SK-N-SH treated with all-trans-retinoic acid at 6 μM for 48 hours (cell line): ENCODE measurements around the gene NUTM2D.
"Not testable (repeated sequence)": the region's sequence is repeated elsewhere in the genome, so short reads cannot be mapped to it uniquely, and the experiment has no call there.

Experiments
- ARNTL ChIP-seq: fragments of 450-650 bp; formaldehyde crosslinking; IDR thresholded peaks from 2 replicates; pipeline ENCODE4 v1.5.0; 2020; ENCODE audit warnings: low read depth, mild to moderate bottlenecking, moderate library complexity, borderline replicate concordance
- CREB5 ChIP-seq: fragments of 250-450 bp; sonication (Bioruptor Pico); IDR thresholded peaks from 2 replicates; pipeline ENCODE4 v1.5.1; 2020; ENCODE audit warnings: low read depth, mild to moderate bottlenecking, moderate library complexity
- OSR1 ChIP-seq: fragments of 250-450 bp; sonication (Bioruptor Pico); IDR thresholded peaks from 2 replicates; pipeline ENCODE4 v1.8.0; 2022; ENCODE audit warnings: moderate library complexity, mild to moderate bottlenecking, inconsistent platforms
- POU6F1 ChIP-seq: fragments of 250-450 bp; sonication (Bioruptor Pico); IDR thresholded peaks from 2 replicates; pipeline ENCODE4 v1.8.0; 2021; ENCODE audit warnings: low read depth, mild to moderate bottlenecking, moderate library complexity, borderline replicate concordance
- TCF4 ChIP-seq: fragments of 250-450 bp; sonication (Bioruptor Pico); IDR thresholded peaks from 2 replicates; pipeline ENCODE4 v1.8.0; 2021; ENCODE audit warnings: mild to moderate bottlenecking, moderate library complexity, borderline replicate concordance
- ZNF8 ChIP-seq: fragments of 450-650 bp; formaldehyde crosslinking; IDR thresholded peaks from 2 replicates; pipeline ENCODE4 v1.5.0; 2020; ENCODE audit warnings: mild to moderate bottlenecking, moderate library complexity
- TF ChIP-seq, protein P1 (sequence below): fragments of 250-450 bp; sonication (Bioruptor Pico); IDR thresholded peaks from 2 replicates; pipeline ENCODE4 v1.5.1; 2021; ENCODE audit warnings: mild to moderate bottlenecking, moderate library complexity
- TF ChIP-seq, protein P2 (sequence below): fragments of 250-450 bp; sonication (Bioruptor Pico); IDR thresholded peaks from 2 replicates; pipeline ENCODE4 v1.8.0; 2020; ENCODE audit warnings: mild to moderate bottlenecking, moderate library complexity, borderline replicate concordance

DNA sequence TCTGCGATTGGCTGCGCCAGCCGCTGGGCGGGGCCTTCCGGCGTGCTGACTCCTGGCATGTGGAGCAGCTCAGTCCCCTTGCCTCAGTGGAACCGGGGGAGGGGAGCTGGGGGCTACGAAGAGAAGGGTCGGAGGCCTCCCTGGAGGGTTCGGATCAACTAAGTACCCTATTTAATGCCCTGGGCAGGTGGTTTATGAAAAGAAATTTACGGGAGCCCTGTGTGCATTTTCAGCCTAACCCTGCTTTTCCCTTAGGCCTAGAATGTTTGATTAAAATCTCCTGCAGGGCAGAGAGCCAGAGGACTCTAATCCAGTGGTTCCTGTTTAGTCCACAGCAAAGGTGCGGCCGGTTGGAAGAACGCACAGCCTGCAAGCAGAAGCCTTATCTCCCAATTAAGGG is 33.8 kb downstream of the NUTM2D start:
- not testable (repeated sequence) for TF ChIP-seq POU6F1 (CRISPR knock-in tag); CREB5 (CRISPR knock-in tag); OSR1 (CRISPR knock-in tag); ARNTL (CRISPR knock-in tag); TCF4; ZNF8 (CRISPR knock-in tag)
- TF ChIP-seq, protein P1, sequence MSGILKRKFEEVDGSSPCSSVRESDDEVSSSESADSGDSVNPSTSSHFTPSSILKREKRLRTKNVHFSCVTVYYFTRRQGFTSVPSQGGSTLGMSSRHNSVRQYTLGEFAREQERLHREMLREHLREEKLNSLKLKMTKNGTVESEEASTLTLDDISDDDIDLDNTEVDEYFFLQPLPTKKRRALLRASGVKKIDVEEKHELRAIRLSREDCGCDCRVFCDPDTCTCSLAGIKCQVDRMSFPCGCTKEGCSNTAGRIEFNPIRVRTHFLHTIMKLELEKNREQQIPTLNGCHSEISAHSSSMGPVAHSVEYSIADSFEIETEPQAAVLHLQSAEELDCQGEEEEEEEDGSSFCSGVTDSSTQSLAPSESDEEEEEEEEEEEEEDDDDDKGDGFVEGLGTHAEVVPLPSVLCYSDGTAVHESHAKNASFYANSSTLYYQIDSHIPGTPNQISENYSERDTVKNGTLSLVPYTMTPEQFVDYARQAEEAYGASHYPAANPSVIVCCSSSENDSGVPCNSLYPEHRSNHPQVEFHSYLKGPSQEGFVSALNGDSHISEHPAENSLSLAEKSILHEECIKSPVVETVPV (CRISPR knock-in tag): not testable (repeated sequence)
- TF ChIP-seq, protein P2, sequence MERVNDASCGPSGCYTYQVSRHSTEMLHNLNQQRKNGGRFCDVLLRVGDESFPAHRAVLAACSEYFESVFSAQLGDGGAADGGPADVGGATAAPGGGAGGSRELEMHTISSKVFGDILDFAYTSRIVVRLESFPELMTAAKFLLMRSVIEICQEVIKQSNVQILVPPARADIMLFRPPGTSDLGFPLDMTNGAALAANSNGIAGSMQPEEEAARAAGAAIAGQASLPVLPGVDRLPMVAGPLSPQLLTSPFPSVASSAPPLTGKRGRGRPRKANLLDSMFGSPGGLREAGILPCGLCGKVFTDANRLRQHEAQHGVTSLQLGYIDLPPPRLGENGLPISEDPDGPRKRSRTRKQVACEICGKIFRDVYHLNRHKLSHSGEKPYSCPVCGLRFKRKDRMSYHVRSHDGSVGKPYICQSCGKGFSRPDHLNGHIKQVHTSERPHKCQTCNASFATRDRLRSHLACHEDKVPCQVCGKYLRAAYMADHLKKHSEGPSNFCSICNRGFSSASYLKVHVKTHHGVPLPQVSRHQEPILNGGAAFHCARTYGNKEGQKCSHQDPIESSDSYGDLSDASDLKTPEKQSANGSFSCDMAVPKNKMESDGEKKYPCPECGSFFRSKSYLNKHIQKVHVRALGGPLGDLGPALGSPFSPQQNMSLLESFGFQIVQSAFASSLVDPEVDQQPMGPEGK (CRISPR knock-in tag): not testable (repeated sequence)
